Transverse colon (tissue), 4 donors: ENCODE results near the gene MC4R. TPM values are rescaled to one million over a fixed set of nuclear protein-coding genes. Genes with fewer than 3 reads are reported as not detected.

Experiments used
- DNase-seq: peaks from one replicate; pipeline ENCODE4 v3.0.0-alpha.2; 2019
- H3K27ac ChIP-seq, 4 donors: fragments of 200-600 bp; sonication (generic); 2 replicates each; pipeline ENCODE4 v1.5.1; 2016 to 2018; ENCODE audit warnings: inconsistent platforms in 4 of 4
- H3K27me3 ChIP-seq: fragments of 200-600 bp; sonication (generic); 2 replicates; pipeline ENCODE4 v1.5.1; 2017; ENCODE audit warnings: inconsistent platforms
- H3K36me3 ChIP-seq, 4 donors: fragments of 200-600 bp; sonication (generic); 2 replicates each; pipeline ENCODE4 v1.5.1; 2017 to 2019; ENCODE audit warnings: inconsistent platforms in 4 of 4
- H3K4me1 ChIP-seq, 4 donors: fragments of 200-600 bp; sonication (generic); 2 replicates each; pipeline ENCODE4 v1.5.1; 2017 to 2020; ENCODE audit warnings: inconsistent platforms in 4 of 4
- H3K4me3 ChIP-seq, 4 donors: fragments of 200-600 bp; sonication (generic); 1 replicate in 1 of 4; 2 replicates in 3 of 4; pipeline versions ENCODE4 v1.5.1 to v1.6.1; 2017 to 2019; ENCODE audit warnings: inconsistent platforms in 4 of 4
- H3K9me3 ChIP-seq, 2 donors: fragments of 200-600 bp; sonication (generic); 2 replicates each; pipeline ENCODE4 v1.5.1; 2017 to 2019; ENCODE audit warnings: inconsistent platforms in 2 of 2
- CTCF ChIP-seq, 5 experiments: fragments of 200-600 bp in 3 of 5; fragments of 450-650 bp in 2 of 5; sonication (generic) in 3 of 5; IDR thresholded peaks; 1 replicate in 2 of 5; 2 replicates in 3 of 5; pipeline ENCODE4 v1.5.1; 2016 to 2017; ENCODE audit warnings: antibody characterized with exemption in 5 of 5, inconsistent platforms in 3 of 5, mild to moderate bottlenecking in 2 of 5, moderate library complexity in 1 of 5
- EP300 ChIP-seq: sonication (generic); formaldehyde crosslinking; IDR thresholded peaks from one replicate; pipeline ENCODE4 v1.6.1; 2017; ENCODE audit warnings: antibody characterized with exemption, low read depth
- POLR2A ChIP-seq: fragments of 450-650 bp; IDR thresholded peaks from one replicate; pipeline ENCODE4 v1.6.1; 2016; ENCODE audit warnings: antibody characterized with exemption, mild to moderate bottlenecking, moderate library complexity
- POLR2AphosphoS5 ChIP-seq, 3 donors: sonication (generic); formaldehyde crosslinking; IDR thresholded peaks; one replicate each; pipeline ENCODE4 v1.6.1; 2016; ENCODE audit warnings: antibody characterized with exemption in 3 of 3
- WGBS, 2 donors: methylation state at CpG; one replicate each; pipeline ENCODE4 v1.1.5; 2018; ENCODE audit warnings: low coverage in 1 of 2; 5-methylcytosine and 5-hydroxymethylcytosine counted together
- in situ Hi-C, 4 donors: fragments of 200-750 bp; cut with MboI; loops; one replicate each; pipeline versions ENCODE4 v1.15.0 to v1.15.1; 2017; ENCODE audit warnings: low sequenced_read_pairs in 3 of 4, low pct_ligation_motif_present in 1 of 4, low pct_unique_long_range_greater_than_20kb in 1 of 4
- intact Hi-C: fragments of 100-400 bp; cut with DNase I; formaldehyde crosslinking; loops from one replicate; pipeline ENCODE4 v1.15.1; 2023; ENCODE audit warnings: low total_unique reads
- total RNA-seq, 4 donors: library from RNA; depleted of rRNA; stranded (reverse); fragments of >200 nt; gene quantifications; one replicate each; pipeline ENCODE4 v1.1.0, GENCODE V29; 2016

The MC4R gene
- total RNA-seq, 4 donors from 2014 or later, result not detected

GRCh38 chr18:60383893-60384292 lies 11.3 kb upstream of the MC4R start:
- Histone ChIP-seq H3K27me3 (no peaks in the 10 kb centered on the region), H3K4me3 (no peak overlapping the region), H3K27ac (no peak overlapping the region), H3K36me3 (no peaks in the 10 kb centered on the region), H3K4me1 (no peaks in the 10 kb centered on the region), H3K9me3 (no peaks in the 10 kb centered on the region)
- 67 to 69% methylated on average over 2 of the region's 2 CpGs for WGBS, 2 donors
- DNase-seq, result no peak
- intact Hi-C loops, result no loop called here
- in situ Hi-C loops, result no loop called here
- no peak for TF ChIP-seq CTCF (IDR thresholded peaks at IDR 0.05)
- TF ChIP-seq POLR2A, result no peak
- TF ChIP-seq EP300, result no peak
- no peak for TF ChIP-seq POLR2AphosphoS5 (IDR thresholded peaks at IDR 0.05)

- no peak overlapping the region for H3K27ac ChIP-seq
- no peak overlapping the region for H3K4me3 ChIP-seq
- intact Hi-C loops, result no loop called here
- in situ Hi-C loops, result no loop called here
- H3K9me3 ChIP-seq, result no peaks in the 10 kb centered on the region
- TF ChIP-seq CTCF (IDR thresholded peaks at IDR 0.05) (no peak), POLR2AphosphoS5 (IDR thresholded peaks at IDR 0.05) (no peak), POLR2A (no peak), EP300 (no peak)
- WGBS, 2 donors, result 63 to 76% methylated on average over 2 of the region's 2 CpGs
- no peaks in the 10 kb centered on the region for H3K36me3 ChIP-seq
- no peaks in the 10 kb centered on the region for H3K4me1 ChIP-seq
- no peaks in the 10 kb centered on the region for H3K27me3 ChIP-seq
- no peak for DNase-seq
Observed at GRCh38 chr18:60377778-60378469, 5.3 kb upstream of the MC4R start.

- intact Hi-C loops (no loop called here), in situ Hi-C loops (no loop called here)
- no peak overlapping the region for H3K27ac ChIP-seq
- H3K36me3 ChIP-seq, result no peaks in the 10 kb centered on the region
- DNase-seq, result no peak
- 40% methylated on average over 4 of the region's 4 CpGs; no CpG with 5 or more reads in 1 of the 2 donors for WGBS, 2 donors
- H3K4me1 ChIP-seq, result no peaks in the 10 kb centered on the region
- no peaks in the 10 kb centered on the region for H3K9me3 ChIP-seq
- no peaks in the 10 kb centered on the region for H3K27me3 ChIP-seq
- no peak overlapping the region for H3K4me3 ChIP-seq
- TF ChIP-seq POLR2A (no peak), EP300 (no peak), CTCF (IDR thresholded peaks at IDR 0.05) (no peak), POLR2AphosphoS5 (IDR thresholded peaks at IDR 0.05) (no peak)
Observed at GRCh38 chr18:60372132-60372531, 443 bp downstream of the MC4R start.

GRCh38 chr18:60358516-60358915 lies 14.1 kb downstream of the MC4R start:
- TF ChIP-seq EP300 (no peak), CTCF (IDR thresholded peaks at IDR 0.05) (no peak), POLR2AphosphoS5 (IDR thresholded peaks at IDR 0.05) (no peak), POLR2A (no peak)
- intact Hi-C loops (no loop called here), in situ Hi-C loops (no loop called here)
- no peaks in the 10 kb centered on the region for H3K4me1 ChIP-seq
- H3K27me3 ChIP-seq, result no peaks in the 10 kb centered on the region
- H3K4me3 ChIP-seq, result no peak overlapping the region
- no peak overlapping the region for H3K27ac ChIP-seq
- no peak for DNase-seq
- no peaks in the 10 kb centered on the region for H3K9me3 ChIP-seq
- no peaks in the 10 kb centered on the region for H3K36me3 ChIP-seq
- WGBS, 2 donors, result 70 to 82% methylated on average over 1 of the region's 1 CpG
